Skeletal muscle cell (primary cell): ENCODE data around the gene IFT122.
"Not testable (repeated sequence)": the region's sequence is repeated elsewhere in the genome, so short reads cannot be mapped to it uniquely, and the experiment has no call there.

ENCODE experiments used
- DNase-seq: peaks from one replicate; pipeline ENCODE4 v3.0.0-alpha.2; 2010; ENCODE audit warnings: low read depth
- H3K4me3 ChIP-seq: 2 replicates; pipeline ENCODE4 v1.5.1; 2011; ENCODE audit warnings: low read depth, mild to moderate bottlenecking, control low read depth, low read length, moderate library complexity

Gene IFT122

GRCh38 chr3:129490273-129490675 lies 50.2 kb downstream of the IFT122 start:
- H3K4me3 ChIP-seq = no peak overlapping the region
- DNase-seq = peak; percentile 75

GRCh38 chr3:129491077-129491476 lies 51.1 kb downstream of the IFT122 start:
- not testable (repeated sequence) for DNase-seq, H3K4me3 ChIP-seq

- no peak for DNase-seq
- H3K4me3 ChIP-seq = no peak overlapping the region
Measured at GRCh38 chr3:129491794-129492193, 51.8 kb downstream of the IFT122 start.

- DNase-seq = no peak
Measured at GRCh38 chr3:129492691-129493090, 52.7 kb downstream of the IFT122 start.

GRCh38 chr3:129493206-129493605 lies 53.2 kb downstream of the IFT122 start:
- no peak for DNase-seq
- H3K4me3 ChIP-seq = no peak overlapping the region

More at GRCh38 chr3:129492691-129493090, 52.7 kb downstream of the IFT122 start:
- no peak overlapping the region for H3K4me3 ChIP-seq

- not testable (repeated sequence) for DNase-seq, H3K4me3 ChIP-seq
Measured at GRCh38 chr3:129494499-129494898, 54.5 kb downstream of the IFT122 start.

GRCh38 chr3:129495006-129495639 lies 55.1 kb downstream of the IFT122 start:
- peak; percentile 38 for DNase-seq
- not testable (repeated sequence) for H3K4me3 ChIP-seq

GRCh38 chr3:129497876-129498275 lies 57.9 kb downstream of the IFT122 start:
- not testable (repeated sequence) for DNase-seq

GRCh38 chr3:129498603-129499488 lies 58.8 kb downstream of the IFT122 start:
- not testable (repeated sequence) for DNase-seq, H3K4me3 ChIP-seq

More at GRCh38 chr3:129497876-129498275, 57.9 kb downstream of the IFT122 start:
- not testable (repeated sequence) for H3K4me3 ChIP-seq

GRCh38 chr3:129499604-129500333 lies 59.7 kb downstream of the IFT122 start:
- H3K4me3 ChIP-seq, DNase-seq: not testable (repeated sequence)

- no peak for DNase-seq
- H3K4me3 ChIP-seq = no peak overlapping the region
Measured at GRCh38 chr3:129500334-129500658, 60.3 kb downstream of the IFT122 start.

- no peak for DNase-seq
- H3K4me3 ChIP-seq = no peak overlapping the region
Measured at GRCh38 chr3:129501630-129502029, 61.6 kb downstream of the IFT122 start.

GRCh38 chr3:129502641-129503408 lies 62.8 kb downstream of the IFT122 start:
- no peak overlapping the region for H3K4me3 ChIP-seq
- DNase-seq = no peak

GRCh38 chr3:129503471-129504291 lies 63.7 kb downstream of the IFT122 start:
- DNase-seq = no peak
- no peak overlapping the region for H3K4me3 ChIP-seq

- DNase-seq = no peak
- H3K4me3 ChIP-seq = no peak overlapping the region
Measured at GRCh38 chr3:129504471-129505100, 64.6 kb downstream of the IFT122 start.

- DNase-seq = no peak
- no peak overlapping the region for H3K4me3 ChIP-seq
Measured at GRCh38 chr3:129505341-129505740, 65.3 kb downstream of the IFT122 start.

GRCh38 chr3:129506231-129506742 lies 66.3 kb downstream of the IFT122 start:
- H3K4me3 ChIP-seq = no peak overlapping the region
- DNase-seq = no peak
